Subcutaneous abdominal adipose tissue (tissue), 5 donors: Measurements from ENCODE around the gene SMAD1.

Experiments
- H3K27ac ChIP-seq: one replicate; pipeline ENCODE4 v1.7.0; 2013; ENCODE audit warnings: low read depth, mild to moderate bottlenecking, inconsistent platforms, low read length, moderate library complexity
- H3K27me3 ChIP-seq, 5 donors: one replicate each; pipeline ENCODE4 v1.7.0; 2013; ENCODE audit warnings: low read length in 5 of 5, inconsistent platforms in 1 of 5; ENCODE audit not compliant: control insufficient read depth in 5 of 5, insufficient read depth in 4 of 5
- H3K36me3 ChIP-seq, 5 donors: one replicate each; pipeline ENCODE4 v1.7.0; 2013; ENCODE audit warnings: low read length in 5 of 5; ENCODE audit not compliant: control insufficient read depth in 5 of 5, insufficient read depth in 5 of 5
- H3K4me1 ChIP-seq, 5 donors: one replicate each; pipeline ENCODE4 v1.7.0; 2013; ENCODE audit warnings: low read length in 5 of 5, mild to moderate bottlenecking in 3 of 5, moderate library complexity in 1 of 5; ENCODE audit not compliant: control insufficient read depth in 5 of 5, insufficient read depth in 5 of 5
- H3K4me3 ChIP-seq, 5 donors: one replicate each; pipeline ENCODE4 v1.7.0; 2013; ENCODE audit warnings: low read length in 5 of 5, low read depth in 1 of 5
- H3K9ac ChIP-seq, 5 donors: one replicate each; pipeline ENCODE4 v1.7.0; 2013; ENCODE audit warnings: low read length in 5 of 5, mild to moderate bottlenecking in 4 of 5, moderate library complexity in 3 of 5
- H3K9me3 ChIP-seq, 5 donors: one replicate each; pipeline ENCODE4 v1.7.0; 2013; ENCODE audit warnings: low read length in 5 of 5; ENCODE audit not compliant: control insufficient read depth in 5 of 5
- donor health status: healthy.
- donor health status: healthy.
- donor health status: healthy.
- donor health status: healthy.
- donor health status: healthy.

Gene SMAD1

GRCh38 chr4:145533961-145534360 is 52.3 kb downstream of the SMAD1 start:
- no peaks in the 10 kb centered on the region for H3K9me3 ChIP-seq
- no peak overlapping the region for H3K27ac ChIP-seq
- H3K27me3 ChIP-seq, result no peaks in the 10 kb centered on the region
- H3K9ac ChIP-seq, result no peak overlapping the region
- H3K4me1 ChIP-seq, result peaks cover 0 to 8% (median 2%) of the 10 kb centered on the region in 5 donors
- H3K4me3 ChIP-seq, result no peak overlapping the region
- no peaks in the 10 kb centered on the region for H3K36me3 ChIP-seq

- H3K9me3 ChIP-seq, result no peaks in the 10 kb centered on the region
- H3K36me3 ChIP-seq, result peaks cover 0 to 4% (median 1%) of the 10 kb centered on the region in 5 donors
- no peak overlapping the region for H3K4me3 ChIP-seq
- no peaks in the 10 kb centered on the region for H3K27me3 ChIP-seq
- peaks cover 0 to 17% (median 5%) of the 10 kb centered on the region in 5 donors for H3K4me1 ChIP-seq
- no peak overlapping the region for H3K9ac ChIP-seq
- no peak overlapping the region for H3K27ac ChIP-seq
Observed at GRCh38 chr4:145535202-145535601, 53.5 kb downstream of the SMAD1 start.

- H3K36me3 ChIP-seq, result peaks cover 0 to 5% (median 3%) of the 10 kb centered on the region in 5 donors
- no peak overlapping the region for H3K27ac ChIP-seq
- H3K27me3 ChIP-seq, result no peaks in the 10 kb centered on the region
- no peaks in the 10 kb centered on the region for H3K9me3 ChIP-seq
- no peak overlapping the region for H3K9ac ChIP-seq
- H3K4me3 ChIP-seq, result no peak overlapping the region
- peaks cover 0 to 17% (median 5%) of the 10 kb centered on the region in 5 donors for H3K4me1 ChIP-seq
Observed at GRCh38 chr4:145536044-145536443, 54.4 kb downstream of the SMAD1 start.

- Histone ChIP-seq H3K36me3 (peaks cover 2 to 8% (median 5%) of the 10 kb centered on the region in 5 donors), H3K27ac (no peak overlapping the region), H3K4me1 (peaks cover 0 to 12% (median 8%) of the 10 kb centered on the region in 5 donors), H3K9ac (no peak overlapping the region), H3K4me3 (no peak overlapping the region), H3K27me3 (no peaks in the 10 kb centered on the region), H3K9me3 (no peaks in the 10 kb centered on the region)
Observed at GRCh38 chr4:145538596-145538995, 56.9 kb downstream of the SMAD1 start.

GRCh38 chr4:145539671-145540070 is 58.0 kb downstream of the SMAD1 start:
- no peak overlapping the region for H3K27ac ChIP-seq
- no peaks in the 10 kb centered on the region for H3K9me3 ChIP-seq
- H3K4me3 ChIP-seq, result no peak overlapping the region
- H3K36me3 ChIP-seq, result peaks cover 2 to 9% (median 5%) of the 10 kb centered on the region in 5 donors
- no peaks in the 10 kb centered on the region for H3K27me3 ChIP-seq
- H3K9ac ChIP-seq, result no peak overlapping the region
- H3K4me1 ChIP-seq, result peaks cover 0 to 12% (median 8%) of the 10 kb centered on the region in 5 donors

- Histone ChIP-seq H3K27ac (no peak overlapping the region), H3K4me3 (no peak overlapping the region), H3K9ac (no peak overlapping the region), H3K9me3 (no peaks in the 10 kb centered on the region), H3K36me3 (peaks cover 2 to 9% (median 5%) of the 10 kb centered on the region in 5 donors), H3K27me3 (no peaks in the 10 kb centered on the region), H3K4me1 (peaks cover 0 to 15% (median 12%) of the 10 kb centered on the region in 5 donors)
Observed at GRCh38 chr4:145540235-145540634, 58.6 kb downstream of the SMAD1 start.

- H3K27ac ChIP-seq, result no peak overlapping the region
- H3K4me3 ChIP-seq, result no peak overlapping the region
- no peak overlapping the region for H3K9ac ChIP-seq
- H3K27me3 ChIP-seq, result no peaks in the 10 kb centered on the region
- no peaks in the 10 kb centered on the region for H3K9me3 ChIP-seq
- H3K36me3 ChIP-seq, result peaks cover 2 to 9% (median 5%) of the 10 kb centered on the region in 5 donors
- peaks cover 0 to 24% (median 19%) of the 10 kb centered on the region in 5 donors for H3K4me1 ChIP-seq
Observed at GRCh38 chr4:145541346-145541745, 59.7 kb downstream of the SMAD1 start.

- Histone ChIP-seq H3K4me3 (no peak overlapping the region), H3K9me3 (no peaks in the 10 kb centered on the region), H3K9ac (no peak overlapping the region), H3K4me1 (peaks cover 0 to 23% (median 16%) of the 10 kb centered on the region in 5 donors), H3K36me3 (peaks cover 5 to 16% (median 7%) of the 10 kb centered on the region in 5 donors), H3K27me3 (no peaks in the 10 kb centered on the region), H3K27ac (peak overlapping the region; percentile 27)
Observed at GRCh38 chr4:145545031-145545430, 63.4 kb downstream of the SMAD1 start.

- Histone ChIP-seq H3K36me3 (peaks cover 3 to 13% (median 7%) of the 10 kb centered on the region in 5 donors), H3K9me3 (no peaks in the 10 kb centered on the region), H3K4me1 (peaks cover 0 to 22% (median 16%) of the 10 kb centered on the region in 5 donors), H3K4me3 (no peak overlapping the region), H3K27me3 (no peaks in the 10 kb centered on the region), H3K27ac (peak overlapping the region; percentile 27), H3K9ac (no peak overlapping the region)
Observed at GRCh38 chr4:145545538-145546174, 64.0 kb downstream of the SMAD1 start.

- Histone ChIP-seq H3K9ac (no peak overlapping the region), H3K4me3 (no peak overlapping the region), H3K36me3 (peaks cover 3 to 13% (median 7%) of the 10 kb centered on the region in 5 donors), H3K9me3 (no peaks in the 10 kb centered on the region), H3K4me1 (peaks cover 0 to 22% (median 12%) of the 10 kb centered on the region in 5 donors), H3K27me3 (no peaks in the 10 kb centered on the region), H3K27ac (peak overlapping the region; percentile 40)
Observed at GRCh38 chr4:145546175-145546915, 64.7 kb downstream of the SMAD1 start.
